GM23338 (cell line): ENCODE data around the gene C17orf100. TPM values are rescaled to one million over a fixed set of nuclear protein-coding genes. Genes with fewer than 3 reads are reported as not detected.

Experiments
- ATAC-seq: fragments of 200-7000 bp; cut with Tn5 transposase; 3 replicates; pipeline ENCODE4 v1.9.1; 2020
- DNase-seq: peaks from one replicate; pipeline ENCODE4 v3.0.0-alpha.2; 2015; ENCODE audit warnings: low spot score
- H2AFZ ChIP-seq: fragments of 200-600 bp; sonication (generic); 2 replicates; pipeline ENCODE4 v1.8.0; 2016; ENCODE audit warnings: antibody characterized with exemption, mild to moderate bottlenecking, moderate library complexity
- H3F3A ChIP-seq: fragments of 200-600 bp; sonication (generic); replicated peaks from 2 replicates; pipeline ENCODE4 v1.8.0; 2017; ENCODE audit warnings: antibody characterized with exemption, mixed run types, low read depth
- H3K27ac ChIP-seq: fragments of 200-600 bp; sonication (generic); 2 replicates; pipeline ENCODE4 v1.6.1; 2016; ENCODE audit warnings: low read depth
- H3K27me3 ChIP-seq: fragments of 200-600 bp; sonication (generic); 2 replicates; pipeline ENCODE4 v1.8.0; 2016; ENCODE audit warnings: mild to moderate bottlenecking, mixed run types, moderate library complexity; ENCODE audit not compliant: insufficient read depth
- H3K36me3 ChIP-seq: fragments of 200-600 bp; sonication (generic); 2 replicates; pipeline ENCODE4 v1.8.0; 2016; ENCODE audit warnings: mild to moderate bottlenecking; ENCODE audit not compliant: insufficient read depth
- H3K4me1 ChIP-seq: fragments of 200-600 bp; sonication (generic); 2 replicates; pipeline ENCODE4 v1.8.0; 2016; ENCODE audit warnings: mild to moderate bottlenecking, moderate library complexity; ENCODE audit not compliant: insufficient read depth
- H3K4me2 ChIP-seq: fragments of 200-600 bp; sonication (generic); 2 replicates; pipeline ENCODE4 v1.7.1; 2017; ENCODE audit warnings: mixed run types
- H3K4me3 ChIP-seq: fragments of 200-600 bp; sonication (generic); 2 replicates; pipeline ENCODE4 v1.6.1; 2016; ENCODE audit warnings: mixed run types
- H3K79me2 ChIP-seq: fragments of 200-600 bp; sonication (generic); replicated peaks from 2 replicates; pipeline ENCODE4 v1.8.0; 2017; ENCODE audit warnings: mild to moderate bottlenecking; ENCODE audit not compliant: insufficient read depth
- H3K9me2 ChIP-seq: fragments of 200-600 bp; sonication (generic); 2 replicates; pipeline ENCODE4 v1.8.0; 2017; ENCODE audit not compliant: insufficient read depth
- H4K20me1 ChIP-seq: fragments of 200-600 bp; sonication (generic); replicated peaks from 2 replicates; pipeline ENCODE4 v1.8.0; 2017; ENCODE audit warnings: mild to moderate bottlenecking; ENCODE audit not compliant: insufficient read depth
- H3K27ac Mint-ChIP-seq: 2 replicates; pipeline ENCODE4 v1.8.0; 2020; ENCODE audit warnings: inconsistent platforms, mild to moderate bottlenecking, moderate library complexity, mixed read lengths
- H3K27me3 Mint-ChIP-seq: 3 replicates; pipeline ENCODE4 v1.8.0; 2022; ENCODE audit warnings: low read depth, mild to moderate bottlenecking, moderate library complexity, mixed read lengths, inconsistent platforms; ENCODE audit not compliant: insufficient read depth, poor library complexity
- H3K36me3 Mint-ChIP-seq: 3 replicates; pipeline ENCODE4 v1.8.0; 2021; ENCODE audit warnings: low read depth, mild to moderate bottlenecking, inconsistent platforms, moderate library complexity, mixed read lengths
- H3K4me1 Mint-ChIP-seq: 3 replicates; pipeline ENCODE4 v1.8.0; 2020; ENCODE audit warnings: mild to moderate bottlenecking, inconsistent platforms, mixed read lengths
- H3K4me3 Mint-ChIP-seq: 3 replicates; pipeline ENCODE4 v1.8.0; 2021; ENCODE audit warnings: moderate library complexity, mild to moderate bottlenecking, inconsistent platforms, mixed read lengths
- H3K9me3 Mint-ChIP-seq: 3 replicates; pipeline ENCODE4 v1.8.0; 2020; ENCODE audit warnings: moderate library complexity, mild to moderate bottlenecking, inconsistent platforms, mixed read lengths
- CREB1 ChIP-seq: fragments of 250-450 bp; sonication (Bioruptor Pico); IDR thresholded peaks from 2 replicates; pipeline ENCODE4 v1.5.0; 2020; ENCODE audit warnings: low read depth, mild to moderate bottlenecking, moderate library complexity
- JUNB ChIP-seq: IDR thresholded peaks from one replicate; pipeline ENCODE4 v1.6.1; 2016; ENCODE audit warnings: antibody characterized with exemption; ENCODE audit not compliant: unreplicated experiment
- NANOG ChIP-seq: IDR thresholded peaks from 2 replicates; pipeline ENCODE4 v1.6.1; 2016; ENCODE audit warnings: antibody characterized with exemption, borderline replicate concordance
- POLR2AphosphoS5 ChIP-seq: IDR thresholded peaks from 2 replicates; pipeline ENCODE4 v1.6.1; 2016; ENCODE audit warnings: antibody characterized with exemption, low read depth
- STAT1 ChIP-seq: IDR thresholded peaks from one replicate; pipeline ENCODE4 v1.6.1; 2016; ENCODE audit warnings: antibody characterized with exemption; ENCODE audit not compliant: unreplicated experiment
- ZNF114 ChIP-seq: fragments of 250-450 bp; sonication (Bioruptor Pico); IDR thresholded peaks from 2 replicates; pipeline ENCODE4 v1.5.0; 2020; ENCODE audit warnings: mild to moderate bottlenecking, moderate library complexity
- ZNF331 ChIP-seq: fragments of 250-450 bp; sonication (Bioruptor Pico); IDR thresholded peaks from 2 replicates; pipeline ENCODE4 v1.5.0; 2020; ENCODE audit warnings: low read depth, mild to moderate bottlenecking, moderate library complexity
- polyA plus RNA-seq: library from polyadenylated mRNA; unstranded; fragments of >200 nt; fragmentation: Nextera tagmentation; extraction: Ambion mirVana; gene quantifications from 2 replicates; pipeline ENCODE4 v1.2.1, GENCODE V29; 2016
- total RNA-seq: library from RNA; depleted of rRNA; stranded (reverse); fragments of >200 nt; shearing (Covaris generic); gene quantifications from 2 replicates; pipeline ENCODE4 v1.2.3, GENCODE V29; 2014
- TF ChIP-seq, protein P1 (sequence below): IDR thresholded peaks from 2 replicates; pipeline ENCODE4 v1.6.1; 2016; ENCODE audit warnings: antibody characterized with exemption
- TF ChIP-seq, protein P2 (sequence below): fragments of 250-450 bp; sonication (Bioruptor Pico); IDR thresholded peaks from 2 replicates; pipeline ENCODE4 v1.5.0; 2020; ENCODE audit warnings: mild to moderate bottlenecking, moderate library complexity
- TF ChIP-seq, protein P3 (sequence below): IDR thresholded peaks from one replicate; pipeline ENCODE4 v1.6.1; 2018; ENCODE audit warnings: antibody characterized with exemption; ENCODE audit not compliant: unreplicated experiment
- TF ChIP-seq, protein P4 (sequence below), 2 experiments: fragments of 200-600 bp in 1 of 2; sonication (generic) in 1 of 2; conservative IDR thresholded peaks; 2 replicates each; pipeline versions ENCODE4 v1.5.1 to v1.6.1; 2016 to 2017; ENCODE audit warnings: antibody characterized with exemption in 2 of 2, low read depth in 2 of 2, mild to moderate bottlenecking in 2 of 2, moderate library complexity in 1 of 2

C17orf100 gene
- total and polyA plus RNA-seq, 2 experiments from 2014 or later, result 2.7 to 3.9 TPM

DNA sequence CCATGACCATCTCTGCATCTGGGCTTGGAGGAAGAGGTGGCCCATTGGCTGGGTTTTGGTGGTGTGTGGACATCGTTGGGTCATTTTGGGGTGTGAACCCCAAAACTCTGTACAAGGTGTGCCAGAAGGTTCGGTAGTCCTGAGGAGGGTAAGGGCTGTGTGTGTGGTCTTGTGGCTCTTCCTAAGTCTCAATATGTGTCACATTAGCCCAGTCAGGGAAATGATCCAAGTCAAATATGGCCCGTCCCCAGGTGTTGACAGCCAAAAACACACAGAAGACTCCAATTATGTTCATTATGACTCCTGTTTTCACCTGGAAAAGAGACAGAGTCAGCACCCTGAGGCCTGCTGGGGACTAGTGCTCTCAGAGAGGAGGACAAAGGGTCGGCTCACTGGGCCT, 34.5 kb downstream of the C17orf100 start:
- Mint-ChIP-seq H3K27ac (no peak overlapping the region), H3K4me1 (peaks cover 3% of the 10 kb centered on the region; the same call in 1 of the 3 replicates), H3K9me3 (peaks cover 1% of the 10 kb centered on the region; the same call in 1 of the 3 replicates), H3K36me3 (no peaks in the 10 kb centered on the region; the same call in 2 of the 3 replicates), H3K27me3 (peaks cover 2% of the 10 kb centered on the region), H3K4me3 (no peak overlapping the region)
- H2AFZ ChIP-seq, result no peak overlapping the region
- no peaks in the 10 kb centered on the region for H3K27me3 ChIP-seq
- H3K4me3 ChIP-seq, result no peak overlapping the region
- TF ChIP-seq, protein P1, sequence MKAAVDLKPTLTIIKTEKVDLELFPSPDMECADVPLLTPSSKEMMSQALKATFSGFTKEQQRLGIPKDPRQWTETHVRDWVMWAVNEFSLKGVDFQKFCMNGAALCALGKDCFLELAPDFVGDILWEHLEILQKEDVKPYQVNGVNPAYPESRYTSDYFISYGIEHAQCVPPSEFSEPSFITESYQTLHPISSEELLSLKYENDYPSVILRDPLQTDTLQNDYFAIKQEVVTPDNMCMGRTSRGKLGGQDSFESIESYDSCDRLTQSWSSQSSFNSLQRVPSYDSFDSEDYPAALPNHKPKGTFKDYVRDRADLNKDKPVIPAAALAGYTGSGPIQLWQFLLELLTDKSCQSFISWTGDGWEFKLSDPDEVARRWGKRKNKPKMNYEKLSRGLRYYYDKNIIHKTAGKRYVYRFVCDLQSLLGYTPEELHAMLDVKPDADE, result no peak
- TF ChIP-seq, protein P2, sequence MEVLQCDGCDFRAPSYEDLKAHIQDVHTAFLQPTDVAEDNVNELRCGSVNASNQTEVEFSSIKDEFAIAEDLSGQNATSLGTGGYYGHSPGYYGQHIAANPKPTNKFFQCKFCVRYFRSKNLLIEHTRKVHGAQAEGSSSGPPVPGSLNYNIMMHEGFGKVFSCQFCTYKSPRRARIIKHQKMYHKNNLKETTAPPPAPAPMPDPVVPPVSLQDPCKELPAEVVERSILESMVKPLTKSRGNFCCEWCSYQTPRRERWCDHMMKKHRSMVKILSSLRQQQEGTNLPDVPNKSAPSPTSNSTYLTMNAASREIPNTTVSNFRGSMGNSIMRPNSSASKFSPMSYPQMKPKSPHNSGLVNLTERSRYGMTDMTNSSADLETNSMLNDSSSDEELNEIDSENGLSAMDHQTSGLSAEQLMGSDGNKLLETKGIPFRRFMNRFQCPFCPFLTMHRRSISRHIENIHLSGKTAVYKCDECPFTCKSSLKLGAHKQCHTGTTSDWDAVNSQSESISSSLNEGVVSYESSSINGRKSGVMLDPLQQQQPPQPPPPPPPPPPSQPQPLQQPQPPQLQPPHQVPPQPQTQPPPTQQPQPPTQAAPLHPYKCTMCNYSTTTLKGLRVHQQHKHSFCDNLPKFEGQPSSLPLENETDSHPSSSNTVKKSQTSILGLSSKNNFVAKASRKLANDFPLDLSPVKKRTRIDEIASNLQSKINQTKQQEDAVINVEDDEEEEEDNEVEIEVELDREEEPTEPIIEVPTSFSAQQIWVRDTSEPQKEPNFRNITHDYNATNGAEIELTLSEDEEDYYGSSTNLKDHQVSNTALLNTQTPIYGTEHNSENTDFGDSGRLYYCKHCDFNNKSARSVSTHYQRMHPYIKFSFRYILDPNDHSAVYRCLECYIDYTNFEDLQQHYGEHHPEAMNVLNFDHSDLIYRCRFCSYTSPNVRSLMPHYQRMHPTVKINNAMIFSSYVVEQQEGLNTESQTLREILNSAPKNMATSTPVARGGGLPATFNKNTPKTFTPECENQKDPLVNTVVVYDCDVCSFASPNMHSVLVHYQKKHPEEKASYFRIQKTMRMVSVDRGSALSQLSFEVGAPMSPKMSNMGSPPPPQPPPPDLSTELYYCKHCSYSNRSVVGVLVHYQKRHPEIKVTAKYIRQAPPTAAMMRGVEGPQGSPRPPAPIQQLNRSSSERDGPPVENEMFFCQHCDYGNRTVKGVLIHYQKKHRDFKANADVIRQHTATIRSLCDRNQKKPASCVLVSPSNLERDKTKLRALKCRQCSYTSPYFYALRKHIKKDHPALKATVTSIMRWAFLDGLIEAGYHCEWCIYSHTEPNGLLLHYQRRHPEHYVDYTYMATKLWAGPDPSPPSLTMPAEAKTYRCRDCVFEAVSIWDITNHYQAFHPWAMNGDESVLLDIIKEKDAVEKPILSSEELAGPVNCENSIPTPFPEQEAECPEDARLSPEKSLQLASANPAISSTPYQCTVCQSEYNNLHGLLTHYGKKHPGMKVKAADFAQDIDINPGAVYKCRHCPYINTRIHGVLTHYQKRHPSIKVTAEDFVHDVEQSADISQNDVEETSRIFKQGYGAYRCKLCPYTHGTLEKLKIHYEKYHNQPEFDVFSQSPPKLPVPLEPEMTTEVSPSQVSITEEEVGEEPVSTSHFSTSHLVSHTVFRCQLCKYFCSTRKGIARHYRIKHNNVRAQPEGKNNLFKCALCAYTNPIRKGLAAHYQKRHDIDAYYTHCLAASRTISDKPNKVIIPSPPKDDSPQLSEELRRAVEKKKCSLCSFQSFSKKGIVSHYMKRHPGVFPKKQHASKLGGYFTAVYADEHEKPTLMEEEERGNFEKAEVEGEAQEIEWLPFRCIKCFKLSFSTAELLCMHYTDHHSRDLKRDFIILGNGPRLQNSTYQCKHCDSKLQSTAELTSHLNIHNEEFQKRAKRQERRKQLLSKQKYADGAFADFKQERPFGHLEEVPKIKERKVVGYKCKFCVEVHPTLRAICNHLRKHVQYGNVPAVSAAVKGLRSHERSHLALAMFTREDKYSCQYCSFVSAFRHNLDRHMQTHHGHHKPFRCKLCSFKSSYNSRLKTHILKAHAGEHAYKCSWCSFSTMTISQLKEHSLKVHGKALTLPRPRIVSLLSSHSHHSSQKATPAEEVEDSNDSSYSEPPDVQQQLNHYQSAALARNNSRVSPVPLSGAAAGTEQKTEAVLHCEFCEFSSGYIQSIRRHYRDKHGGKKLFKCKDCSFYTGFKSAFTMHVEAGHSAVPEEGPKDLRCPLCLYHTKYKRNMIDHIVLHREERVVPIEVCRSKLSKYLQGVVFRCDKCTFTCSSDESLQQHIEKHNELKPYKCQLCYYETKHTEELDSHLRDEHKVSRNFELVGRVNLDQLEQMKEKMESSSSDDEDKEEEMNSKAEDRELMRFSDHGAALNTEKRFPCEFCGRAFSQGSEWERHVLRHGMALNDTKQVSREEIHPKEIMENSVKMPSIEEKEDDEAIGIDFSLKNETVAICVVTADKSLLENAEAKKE, result no peak
- TF ChIP-seq, protein P3, sequence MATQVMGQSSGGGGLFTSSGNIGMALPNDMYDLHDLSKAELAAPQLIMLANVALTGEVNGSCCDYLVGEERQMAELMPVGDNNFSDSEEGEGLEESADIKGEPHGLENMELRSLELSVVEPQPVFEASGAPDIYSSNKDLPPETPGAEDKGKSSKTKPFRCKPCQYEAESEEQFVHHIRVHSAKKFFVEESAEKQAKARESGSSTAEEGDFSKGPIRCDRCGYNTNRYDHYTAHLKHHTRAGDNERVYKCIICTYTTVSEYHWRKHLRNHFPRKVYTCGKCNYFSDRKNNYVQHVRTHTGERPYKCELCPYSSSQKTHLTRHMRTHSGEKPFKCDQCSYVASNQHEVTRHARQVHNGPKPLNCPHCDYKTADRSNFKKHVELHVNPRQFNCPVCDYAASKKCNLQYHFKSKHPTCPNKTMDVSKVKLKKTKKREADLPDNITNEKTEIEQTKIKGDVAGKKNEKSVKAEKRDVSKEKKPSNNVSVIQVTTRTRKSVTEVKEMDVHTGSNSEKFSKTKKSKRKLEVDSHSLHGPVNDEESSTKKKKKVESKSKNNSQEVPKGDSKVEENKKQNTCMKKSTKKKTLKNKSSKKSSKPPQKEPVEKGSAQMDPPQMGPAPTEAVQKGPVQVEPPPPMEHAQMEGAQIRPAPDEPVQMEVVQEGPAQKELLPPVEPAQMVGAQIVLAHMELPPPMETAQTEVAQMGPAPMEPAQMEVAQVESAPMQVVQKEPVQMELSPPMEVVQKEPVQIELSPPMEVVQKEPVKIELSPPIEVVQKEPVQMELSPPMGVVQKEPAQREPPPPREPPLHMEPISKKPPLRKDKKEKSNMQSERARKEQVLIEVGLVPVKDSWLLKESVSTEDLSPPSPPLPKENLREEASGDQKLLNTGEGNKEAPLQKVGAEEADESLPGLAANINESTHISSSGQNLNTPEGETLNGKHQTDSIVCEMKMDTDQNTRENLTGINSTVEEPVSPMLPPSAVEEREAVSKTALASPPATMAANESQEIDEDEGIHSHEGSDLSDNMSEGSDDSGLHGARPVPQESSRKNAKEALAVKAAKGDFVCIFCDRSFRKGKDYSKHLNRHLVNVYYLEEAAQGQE, result no peak
- TF ChIP-seq, protein P4, sequence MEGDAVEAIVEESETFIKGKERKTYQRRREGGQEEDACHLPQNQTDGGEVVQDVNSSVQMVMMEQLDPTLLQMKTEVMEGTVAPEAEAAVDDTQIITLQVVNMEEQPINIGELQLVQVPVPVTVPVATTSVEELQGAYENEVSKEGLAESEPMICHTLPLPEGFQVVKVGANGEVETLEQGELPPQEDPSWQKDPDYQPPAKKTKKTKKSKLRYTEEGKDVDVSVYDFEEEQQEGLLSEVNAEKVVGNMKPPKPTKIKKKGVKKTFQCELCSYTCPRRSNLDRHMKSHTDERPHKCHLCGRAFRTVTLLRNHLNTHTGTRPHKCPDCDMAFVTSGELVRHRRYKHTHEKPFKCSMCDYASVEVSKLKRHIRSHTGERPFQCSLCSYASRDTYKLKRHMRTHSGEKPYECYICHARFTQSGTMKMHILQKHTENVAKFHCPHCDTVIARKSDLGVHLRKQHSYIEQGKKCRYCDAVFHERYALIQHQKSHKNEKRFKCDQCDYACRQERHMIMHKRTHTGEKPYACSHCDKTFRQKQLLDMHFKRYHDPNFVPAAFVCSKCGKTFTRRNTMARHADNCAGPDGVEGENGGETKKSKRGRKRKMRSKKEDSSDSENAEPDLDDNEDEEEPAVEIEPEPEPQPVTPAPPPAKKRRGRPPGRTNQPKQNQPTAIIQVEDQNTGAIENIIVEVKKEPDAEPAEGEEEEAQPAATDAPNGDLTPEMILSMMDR (conservative IDR thresholded peaks at IDR 0.05; ENCODE audit: low read depth in 2 of 2), result no peak
- TF ChIP-seq ZNF331 (CRISPR knock-in tag) (no peak), NANOG (no peak), JUNB (no peak), ZNF114 (CRISPR knock-in tag) (no peak), POLR2AphosphoS5 (no peak), STAT1 (no peak), CREB1 (no peak)
- no peaks in the 10 kb centered on the region for H3K9me2 ChIP-seq
- H3K4me2 ChIP-seq, result no peak overlapping the region
- no peaks in the 10 kb centered on the region for H4K20me1 ChIP-seq
- ATAC-seq (no peak), DNase-seq (no peak)
- H3K36me3 ChIP-seq, result no peaks in the 10 kb centered on the region
- no peaks in the 10 kb centered on the region for H3K4me1 ChIP-seq
- H3K27ac ChIP-seq, result no peak overlapping the region
- H3K79me2 ChIP-seq, result no peaks in the 10 kb centered on the region
- no peaks in the 10 kb centered on the region for H3F3A ChIP-seq
